DMS79 treated with DMSO at 0.1 percent for 48 hours (cell line): Measurements from ENCODE around the gene PSME2.
A peak's percentile ranks its signal among the peaks of the same experiment; 100 is the strongest.

Source experiments
- DNase-seq: peaks from one replicate; lab custom pipeline; 2025; lab: John Stamatoyannopoulos, UW

PSME2 gene, protein sequence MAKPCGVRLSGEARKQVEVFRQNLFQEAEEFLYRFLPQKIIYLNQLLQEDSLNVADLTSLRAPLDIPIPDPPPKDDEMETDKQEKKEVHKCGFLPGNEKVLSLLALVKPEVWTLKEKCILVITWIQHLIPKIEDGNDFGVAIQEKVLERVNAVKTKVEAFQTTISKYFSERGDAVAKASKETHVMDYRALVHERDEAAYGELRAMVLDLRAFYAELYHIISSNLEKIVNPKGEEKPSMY

GRCh38 chr14:24146453-24146977 lies at the start of gene PSME2:
Gene PSME2, minus strand, starts transcription at chr14:24146610. Its CDS starts 29 bp downstream, at chr14:24146581.
- DNase-seq = peak; percentile 99

DNA sequence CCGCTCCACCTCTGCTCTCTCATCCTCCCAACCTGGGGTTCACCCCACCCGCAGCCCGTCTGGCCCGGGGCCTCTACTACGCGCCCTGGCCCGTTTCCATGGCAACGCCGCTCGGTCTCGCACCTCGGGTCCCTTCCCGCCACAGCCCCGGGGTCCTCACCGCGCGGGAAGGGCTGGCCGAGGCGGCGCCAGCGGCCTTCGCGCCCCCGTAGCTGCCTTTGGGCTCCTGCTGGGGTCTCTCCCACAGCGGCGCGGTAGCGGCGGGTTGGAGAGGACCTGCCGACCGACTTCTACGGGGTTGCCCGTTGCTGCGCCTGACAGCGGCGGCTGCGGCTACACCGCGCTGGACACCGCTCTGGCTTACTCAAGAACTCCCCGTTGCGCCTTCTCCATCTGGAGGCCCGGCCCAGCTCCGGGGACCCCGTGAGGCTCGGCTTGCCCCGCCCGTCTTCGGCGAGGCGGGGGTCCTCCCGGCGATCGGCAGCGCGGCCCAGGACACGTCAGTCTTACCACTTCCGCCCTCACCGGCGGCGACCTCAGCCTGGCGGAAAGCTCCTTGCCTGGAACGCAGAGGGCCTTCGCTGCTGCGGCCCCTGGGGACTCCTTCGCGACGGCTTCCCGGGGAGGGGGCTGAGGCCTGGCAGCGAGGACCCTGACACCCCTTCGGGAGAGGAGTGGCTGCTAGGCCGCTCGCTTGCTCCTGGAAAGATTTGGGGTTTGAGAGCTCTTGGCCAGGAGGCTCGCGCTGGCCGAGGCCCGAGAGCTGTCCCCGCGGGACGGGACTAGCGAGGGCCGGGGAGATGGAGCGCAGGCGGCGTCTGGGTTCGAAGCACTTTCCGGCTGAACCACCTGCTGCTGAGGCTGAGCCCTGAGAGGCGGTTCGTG lies 49.0 kb upstream of the PSME2 start, which contains the start of gene TM9SF1:
Gene TM9SF1 (minus strand): TSS at position 256 of the 885 bp plus-strand sequence. CDS start 422 bp downstream, outside the sequence.
- peak; percentile 85 for DNase-seq

- no peak for DNase-seq
Measured at GRCh38 chr14:24194873-24195185, 48.4 kb upstream of the PSME2 start.

GRCh38 chr14:24194186-24194872 lies 47.9 kb upstream of the PSME2 start:
- no peak for DNase-seq

GRCh38 chr14:24192933-24193332 lies 46.5 kb upstream of the PSME2 start:
- no peak for DNase-seq

DNA sequence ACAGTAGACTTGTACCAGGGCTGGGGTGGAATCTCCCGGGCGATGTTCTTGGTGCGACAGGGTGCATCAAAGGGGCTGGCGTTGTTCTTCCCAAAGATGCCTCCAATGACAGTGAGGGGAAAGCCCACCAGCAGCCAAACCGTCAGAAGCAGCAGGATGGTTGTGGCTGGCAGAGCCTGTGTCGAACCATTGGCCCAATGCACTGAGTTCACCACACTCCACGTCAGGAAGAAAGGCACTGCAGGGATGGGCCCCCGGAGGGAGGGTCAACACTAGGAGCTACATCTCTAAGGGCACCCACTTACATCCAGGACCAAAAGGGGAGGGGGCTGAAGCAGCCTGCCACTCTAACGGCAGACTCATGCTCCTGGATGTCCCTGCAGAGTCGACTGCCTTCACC lies 44.0 kb upstream of the PSME2 start:
- DNase-seq = no peak

DNA sequence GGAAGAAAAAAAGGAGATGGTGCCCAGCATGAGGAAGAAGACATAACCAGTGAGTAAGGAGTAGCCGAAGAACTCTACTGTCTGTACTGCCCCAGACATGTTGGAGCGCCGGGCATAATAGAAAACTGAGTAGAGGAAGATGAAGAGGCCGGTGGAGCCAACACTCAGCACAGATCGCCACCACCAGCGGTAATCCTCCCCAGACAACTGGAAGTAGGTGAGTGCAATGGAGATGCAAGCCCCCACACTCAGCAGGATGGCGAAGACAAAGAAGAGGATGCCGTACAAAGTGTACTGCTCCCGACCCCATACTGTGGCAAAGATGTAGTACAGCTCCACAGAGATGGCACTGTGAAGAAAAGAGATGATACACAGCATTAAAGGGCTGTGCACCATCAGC lies 43.0 kb upstream of the PSME2 start:
- no peak for DNase-seq

DNA sequence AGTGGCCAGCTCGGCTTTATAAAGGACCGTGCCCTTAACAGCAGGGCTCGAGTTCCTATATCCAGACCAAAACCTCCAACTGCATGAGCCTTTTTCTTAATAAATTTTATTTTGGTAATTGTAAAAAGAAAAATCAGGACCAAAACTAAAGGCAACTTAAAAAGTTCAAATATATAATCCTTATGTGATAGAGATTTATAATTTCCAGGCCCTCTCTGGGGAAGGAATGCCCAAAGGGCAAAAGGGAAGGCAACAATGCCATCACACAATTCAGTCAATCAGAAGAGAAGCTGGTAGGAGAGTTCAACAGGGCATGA lies 42.6 kb upstream of the PSME2 start:
- no peak for DNase-seq

GRCh38 chr14:24188251-24189058 lies 42.0 kb upstream of the PSME2 start, which contains the start of gene IPO4:
Gene IPO4, minus strand, starts transcription at chr14:24188816. Its CDS starts 29 bp downstream, at chr14:24188787.
- peak; percentile 97 for DNase-seq

- DNase-seq = no peak
Measured at GRCh38 chr14:24187539-24187915, 41.1 kb upstream of the PSME2 start.

DNA sequence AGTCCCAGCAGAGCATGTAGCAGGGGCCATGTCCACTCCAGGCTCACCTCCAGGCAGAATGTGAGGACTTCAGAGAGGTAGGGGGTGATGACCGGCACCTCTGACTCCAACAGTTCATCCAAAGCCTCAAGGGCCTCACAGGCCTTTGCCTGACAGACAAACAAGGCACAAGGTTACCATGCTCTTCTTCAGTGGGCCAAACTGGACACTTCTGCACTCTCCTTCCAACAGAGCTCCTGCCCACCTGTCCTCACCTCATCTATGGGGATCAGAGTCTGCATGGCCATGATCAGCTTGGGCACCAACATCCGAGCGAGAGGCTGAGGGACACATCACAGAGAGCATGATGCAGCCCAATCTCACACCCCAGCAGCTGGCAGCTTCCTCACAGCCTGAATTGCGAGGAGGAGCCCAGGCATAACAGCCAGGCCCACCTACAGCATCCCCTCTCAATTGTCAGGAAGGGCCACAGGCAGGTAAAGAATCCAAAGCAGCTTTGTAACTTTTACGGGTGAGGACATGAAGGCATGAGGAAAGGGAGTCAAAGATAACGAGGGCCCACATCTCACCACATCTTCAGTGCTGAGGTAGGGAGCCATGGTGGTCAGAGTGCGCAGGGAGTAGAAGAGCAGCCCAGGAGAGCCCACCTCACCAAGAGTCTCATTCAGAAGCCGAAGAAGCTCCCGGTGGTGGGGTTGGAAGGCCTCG lies 40.6 kb upstream of the PSME2 start:
- no peak for DNase-seq

DNA sequence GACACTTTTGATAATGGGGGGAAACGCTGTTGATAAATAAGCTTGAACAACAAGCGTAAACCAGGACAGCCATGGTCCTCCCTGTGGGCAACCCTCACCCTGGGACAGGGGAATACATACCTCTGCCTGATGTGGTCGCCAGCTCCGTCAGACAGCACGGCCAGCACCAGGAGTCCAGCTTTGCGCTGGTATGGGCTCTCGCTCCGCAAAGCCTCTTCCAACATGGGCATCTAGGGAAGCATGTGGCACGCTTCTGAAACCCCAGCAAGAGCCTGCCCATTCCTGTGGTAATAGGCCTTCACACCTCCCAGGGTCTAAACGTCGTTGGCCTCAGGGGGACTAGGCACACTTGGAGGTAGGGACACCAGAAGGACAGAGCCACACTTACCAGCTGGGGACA lies 39.3 kb upstream of the PSME2 start:
- no peak for DNase-seq

GRCh38 chr14:24185026-24185425 lies 38.6 kb upstream of the PSME2 start:
- no peak for DNase-seq

DNA sequence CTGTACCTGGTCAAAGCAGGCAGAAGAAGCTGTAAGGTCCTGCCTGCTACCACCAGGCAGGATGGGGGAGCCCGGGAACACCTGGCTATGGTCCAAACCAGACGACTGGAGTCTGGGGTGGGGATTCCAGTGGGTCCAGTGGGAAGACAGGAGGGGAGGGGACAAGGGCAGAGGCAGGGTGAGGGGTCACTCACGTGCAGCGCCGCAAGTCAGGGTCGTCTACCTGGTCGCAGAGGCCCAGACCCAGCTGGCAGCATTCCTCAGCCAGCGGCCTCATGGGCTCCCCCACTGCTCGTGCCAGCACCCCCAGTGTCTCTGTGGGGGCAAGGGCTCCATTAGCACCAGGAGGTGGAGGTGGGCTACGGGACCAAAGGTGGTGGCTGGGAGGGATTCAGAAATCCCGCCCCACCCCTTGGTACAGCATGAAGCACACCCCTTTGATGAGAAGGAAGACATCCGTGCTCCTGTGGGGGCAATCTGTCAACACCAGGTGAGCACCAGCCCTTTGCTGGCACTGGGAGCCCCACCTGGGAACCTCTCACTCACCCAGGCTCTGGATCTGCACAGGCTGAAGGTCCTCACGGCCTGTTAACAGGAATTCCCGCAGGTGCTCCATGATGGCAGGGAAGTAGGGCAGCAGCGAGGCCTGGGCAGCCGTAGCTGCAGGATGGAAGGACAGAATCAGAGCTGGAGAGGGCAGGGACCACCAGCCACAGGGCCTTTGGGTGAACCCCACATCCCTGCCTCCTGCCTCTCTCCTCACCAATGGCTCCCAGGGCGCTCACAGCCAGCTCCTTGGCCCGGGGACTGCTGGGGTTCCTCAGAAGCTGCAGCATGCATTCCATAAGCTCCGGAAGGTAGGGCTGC lies 37.9 kb upstream of the PSME2 start:
- DNase-seq = no peak

GRCh38 chr14:24183014-24183481 lies 36.6 kb upstream of the PSME2 start:
- DNase-seq = no peak

DNA sequence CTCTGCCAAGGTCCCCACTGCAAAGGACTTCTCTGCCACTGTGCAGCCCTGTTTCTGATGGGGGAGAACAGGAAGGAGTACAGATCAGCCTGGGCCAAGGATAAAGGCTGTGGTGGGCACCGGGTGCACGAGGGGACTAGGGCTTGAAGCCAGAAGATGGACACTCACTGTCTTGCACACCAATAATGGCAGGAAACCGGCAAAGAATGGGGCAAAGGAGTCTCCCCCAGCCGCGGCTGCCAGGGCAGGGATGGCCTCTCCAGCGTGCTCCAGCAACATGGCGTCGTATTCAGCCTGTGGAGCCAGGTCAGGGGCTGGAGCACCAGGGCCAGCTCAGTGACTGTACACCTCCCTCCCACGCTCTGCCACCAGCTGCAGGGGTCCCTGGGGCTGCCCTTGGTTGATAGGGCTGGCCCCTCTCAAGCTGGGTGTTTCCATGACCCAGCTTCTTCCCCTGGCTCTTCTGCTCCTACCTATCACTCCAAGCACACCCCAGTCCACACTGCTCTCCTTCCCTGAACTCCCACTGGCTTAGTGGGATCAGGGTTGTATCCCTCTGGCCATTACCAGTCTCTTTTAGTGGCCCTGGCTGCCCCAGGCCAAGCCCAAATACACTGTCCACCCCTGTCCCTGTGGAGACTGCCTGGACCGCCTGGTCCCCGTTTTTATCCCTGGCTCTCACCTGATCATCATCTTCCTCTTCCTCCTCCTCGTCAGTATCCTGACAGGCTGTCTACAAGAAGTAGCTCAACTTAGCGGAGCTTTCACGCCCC lies 35.9 kb upstream of the PSME2 start:
- no peak for DNase-seq

DNA sequence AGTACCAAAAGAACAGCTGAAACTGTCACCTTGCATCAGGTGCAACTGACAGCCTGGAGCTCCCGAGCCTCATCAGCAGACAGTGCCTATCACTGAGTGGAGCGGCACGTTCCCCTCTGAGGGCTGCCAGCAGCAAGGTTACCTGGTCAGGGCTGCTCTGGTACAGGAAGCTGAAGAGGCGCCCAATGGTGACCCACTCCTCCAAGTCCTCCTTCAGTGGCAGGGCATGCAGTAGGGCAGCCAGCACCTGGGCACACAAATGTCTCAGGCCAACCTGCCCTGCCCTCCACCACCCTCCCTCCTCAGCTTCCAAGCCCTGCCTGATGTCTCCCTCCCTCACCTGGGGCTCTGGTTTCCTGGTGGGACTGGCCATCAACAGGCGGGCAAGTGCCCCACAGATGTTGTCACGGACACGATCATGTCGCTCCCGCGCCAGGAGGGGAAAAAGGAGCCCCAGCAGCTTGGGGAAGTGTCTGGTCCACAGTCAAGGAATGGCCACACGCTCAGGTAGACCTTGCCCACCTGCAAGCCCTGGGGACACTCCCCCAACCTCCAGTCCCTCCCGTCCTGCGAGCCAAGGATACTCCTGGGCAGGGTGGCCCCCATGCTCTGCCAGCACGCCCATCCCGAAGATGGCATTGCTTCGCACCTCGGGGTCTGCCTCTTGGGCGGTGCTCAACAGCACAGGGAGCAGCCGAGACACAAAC lies 35.1 kb upstream of the PSME2 start:
- no peak for DNase-seq

DNA sequence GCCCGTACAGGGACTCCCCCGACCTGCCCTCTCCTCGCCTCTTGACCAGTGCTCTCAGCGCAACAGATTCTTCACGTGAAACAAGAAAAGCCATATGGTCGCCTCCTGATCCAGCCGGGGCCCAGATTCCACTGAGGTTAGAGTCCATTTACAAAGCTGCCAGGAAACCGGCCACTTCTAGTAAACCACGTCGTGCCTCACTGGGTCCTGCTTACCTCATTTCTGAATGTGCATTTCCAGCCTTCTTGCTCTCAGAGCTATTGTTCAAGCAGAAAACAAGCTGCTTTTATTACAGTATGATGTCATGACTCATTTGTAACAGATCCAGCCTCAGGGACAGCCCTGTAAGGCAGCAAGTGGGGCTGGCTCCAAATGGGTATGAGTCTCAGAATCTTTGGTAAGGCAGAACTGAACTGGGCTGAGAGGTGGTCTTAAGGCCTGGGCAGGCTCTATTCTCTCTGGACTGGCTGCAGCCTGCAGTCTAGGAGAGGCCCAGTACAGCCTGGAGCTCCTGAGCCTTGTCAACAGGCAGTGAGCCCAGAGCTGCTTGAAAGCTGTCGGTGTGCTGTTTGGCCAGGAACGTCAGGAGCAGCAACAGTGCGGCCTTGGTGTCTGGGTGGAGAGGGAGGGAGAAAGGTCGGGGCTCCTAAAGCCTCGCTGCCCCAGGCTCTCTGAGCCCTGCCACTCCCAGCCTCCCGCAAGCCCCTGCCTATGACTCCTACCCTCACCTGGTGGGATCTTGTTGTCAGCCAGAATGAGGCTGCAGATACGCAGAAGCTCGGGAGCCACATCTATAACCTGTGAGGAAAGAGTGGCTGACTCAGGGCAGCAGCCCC lies 33.8 kb upstream of the PSME2 start:
- DNase-seq = no peak
